DND-41 (cell line): Measurements from ENCODE around the gene ADIPOQ.

Experiments used
- EZH2 ChIP-seq: IDR thresholded peaks from 3 replicates; pipeline ENCODE4 v1.6.1; 2012; ENCODE audit warnings: borderline replicate concordance, low read depth, mild to moderate bottlenecking, moderate library complexity, low read length, inconsistent platforms; ENCODE audit not compliant: severe bottlenecking
- TF ChIP-seq, protein P1 (sequence below): IDR thresholded peaks from 2 replicates; pipeline ENCODE4 v1.5.1; 2012; ENCODE audit warnings: borderline replicate concordance, low read length, moderate library complexity, mild to moderate bottlenecking; ENCODE audit not compliant: poor library complexity, severe bottlenecking; ENCODE audit errors: extremely low read depth

DNA sequence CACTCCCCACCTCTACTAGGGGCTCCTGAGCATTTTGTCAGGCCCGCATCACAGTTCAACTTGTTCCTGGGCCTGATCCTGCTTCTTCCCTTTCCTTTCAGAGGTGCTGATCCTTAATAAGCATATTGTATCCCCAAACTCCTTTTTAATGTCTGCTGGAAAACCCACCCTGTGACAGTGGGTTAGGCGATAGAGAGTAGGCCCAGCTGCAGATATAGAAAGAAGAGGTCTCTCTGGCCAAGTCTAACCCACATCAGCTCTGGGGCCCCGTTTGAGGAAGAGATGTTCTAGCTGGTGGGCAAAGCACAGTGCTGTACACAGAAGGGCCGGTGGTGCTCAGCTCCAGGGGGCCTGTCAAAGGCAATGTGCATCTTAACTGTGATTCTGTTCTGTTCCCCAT is 53.5 kb downstream of the ADIPOQ start:
- no peak for TF ChIP-seq EZH2
- TF ChIP-seq, protein P1, sequence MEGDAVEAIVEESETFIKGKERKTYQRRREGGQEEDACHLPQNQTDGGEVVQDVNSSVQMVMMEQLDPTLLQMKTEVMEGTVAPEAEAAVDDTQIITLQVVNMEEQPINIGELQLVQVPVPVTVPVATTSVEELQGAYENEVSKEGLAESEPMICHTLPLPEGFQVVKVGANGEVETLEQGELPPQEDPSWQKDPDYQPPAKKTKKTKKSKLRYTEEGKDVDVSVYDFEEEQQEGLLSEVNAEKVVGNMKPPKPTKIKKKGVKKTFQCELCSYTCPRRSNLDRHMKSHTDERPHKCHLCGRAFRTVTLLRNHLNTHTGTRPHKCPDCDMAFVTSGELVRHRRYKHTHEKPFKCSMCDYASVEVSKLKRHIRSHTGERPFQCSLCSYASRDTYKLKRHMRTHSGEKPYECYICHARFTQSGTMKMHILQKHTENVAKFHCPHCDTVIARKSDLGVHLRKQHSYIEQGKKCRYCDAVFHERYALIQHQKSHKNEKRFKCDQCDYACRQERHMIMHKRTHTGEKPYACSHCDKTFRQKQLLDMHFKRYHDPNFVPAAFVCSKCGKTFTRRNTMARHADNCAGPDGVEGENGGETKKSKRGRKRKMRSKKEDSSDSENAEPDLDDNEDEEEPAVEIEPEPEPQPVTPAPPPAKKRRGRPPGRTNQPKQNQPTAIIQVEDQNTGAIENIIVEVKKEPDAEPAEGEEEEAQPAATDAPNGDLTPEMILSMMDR = no peak
